Right lobe of liver (tissue), 6 donors: ENCODE data around the gene SRM. TPM values are rescaled to one million over a fixed set of nuclear protein-coding genes. Genes with fewer than 3 reads are reported as not detected.
"Not testable (repeated sequence)": the region's sequence is repeated elsewhere in the genome, so short reads cannot be mapped to it uniquely, and the experiment has no call there.

Experiments
- ATAC-seq, 4 donors: fragments of 200-7000 bp; cut with Tn5 transposase; one replicate each; pipeline ENCODE4 v1.9.1; 2020; ENCODE audit warnings: mild to moderate bottlenecking in 4 of 4, moderate library complexity in 4 of 4
- DNase-seq, 3 donors: peaks; one replicate each; pipeline ENCODE4 v3.0.0-alpha.2; 2020
- H3K27ac ChIP-seq, 3 donors: fragments of 200-600 bp; one replicate each; pipeline ENCODE4 v1.8.0; 2022
- H3K27me3 ChIP-seq, 2 donors: fragments of 200-600 bp; one replicate each; pipeline ENCODE4 v1.8.0; 2022
- H3K36me3 ChIP-seq, 4 donors: fragments of 200-600 bp; sonication (generic) in 1 of 4; one replicate each; pipeline versions ENCODE4 v1.5.1 to v1.8.0; 2017 to 2022; ENCODE audit warnings: control low read depth in 1 of 4
- H3K4me1 ChIP-seq, 4 donors: fragments of 200-600 bp; sonication (generic) in 1 of 4; one replicate each; pipeline versions ENCODE4 v1.5.1 to v1.8.0; 2017 to 2022; ENCODE audit warnings: control low read depth in 1 of 4
- H3K4me3 ChIP-seq, 3 donors: fragments of 200-600 bp; one replicate each; pipeline ENCODE4 v1.8.0; 2022
- H3K9me3 ChIP-seq, 4 donors: fragments of 200-600 bp; sonication (generic) in 1 of 4; one replicate each; pipeline versions ENCODE4 v1.5.1 to v1.8.0; 2017 to 2022; ENCODE audit warnings: control low read depth in 1 of 4
- CTCF ChIP-seq, 4 donors: fragments of 200-600 bp in 3 of 4; fragments of 450-650 bp in 1 of 4; IDR thresholded peaks; one replicate each; pipeline versions ENCODE4 v1.5.1 to v1.8.0; 2016 to 2022; ENCODE audit warnings: antibody characterized with exemption in 4 of 4, mild to moderate bottlenecking in 2 of 4
- POLR2A ChIP-seq: fragments of 450-650 bp; IDR thresholded peaks from one replicate; pipeline ENCODE4 v1.6.1; 2017; ENCODE audit warnings: antibody characterized with exemption, mild to moderate bottlenecking
- WGBS: methylation state at CpG from one replicate; pipeline ENCODE4 v1.1.6; 2018; ENCODE audit warnings: low coverage, low lambda C conversion rate; ENCODE audit not compliant: insufficient coverage; ENCODE audit errors: missing lambda C conversion rate; 5-methylcytosine and 5-hydroxymethylcytosine counted together
- intact Hi-C, 2 donors: fragments of 100-400 bp; cut with DNase I; formaldehyde crosslinking; loops; one replicate each; pipeline versions ENCODE4 v1.11.2 to v1.14.1; 2022
- total RNA-seq, 6 experiments: library from RNA; depleted of rRNA in 2 of 6; stranded (reverse); fragments of >200 nt in 2 of 6; fragmentation: NEBNext Ultra II Directional in 3 of 6; extraction: Animal tissue kit (Norgen Biotek cat#: 25700) in 3 of 6; gene quantifications; one replicate each; pipeline versions ENCODE4 v1.1.0 to v1.2.4, GENCODE V29; 2016 to 2023
- donor health status: DM: no; HTN: yes; CAD: no.
- donor health status: DM: no; HTN: no; CAD: no.
- donor health status: DM: no; HTN: no; CAD: no.
- donor health status: DM: no; HTN: yes; CAD: no.
- donor health status: DM: no; HTN: yes; CAD: no.

SRM gene
- total RNA-seq, 6 experiments from 2014 or later, result 24.3 to 72.8 (median 31.6) TPM

- Histone ChIP-seq H3K4me3 (no peak overlapping the region), H3K27me3 (no peaks in the 10 kb centered on the region), H3K27ac (no peak overlapping the region), H3K4me1 (peaks cover 0 to 11% (median 0%) of the 10 kb centered on the region in 4 donors), H3K36me3 (peaks cover 0 to 30% (median 11%) of the 10 kb centered on the region in 4 donors), H3K9me3 (no peaks in the 10 kb centered on the region)
- DNase-seq (peak in 1 of 3 donors; percentile 42), ATAC-seq (no peak)
- intact Hi-C loops, result no loop called here
- TF ChIP-seq POLR2A (no peak), CTCF (IDR thresholded peaks at IDR 0.05) (no peak)
- whole genome bisulfite sequencing, result 43% methylated on average over 3 of the region's 19 CpGs
Measured at GRCh38 chr1:11042995-11043874, 16.6 kb downstream of the SRM start.

- WGBS, result 87% methylated on average over 3 of the region's 3 CpGs
- DNase-seq (no peak), ATAC-seq (no peak)
- Histone ChIP-seq H3K9me3 (no peaks in the 10 kb centered on the region), H3K27me3 (no peaks in the 10 kb centered on the region), H3K36me3 (peaks cover 0 to 39% (median 15%) of the 10 kb centered on the region in 4 donors), H3K4me3 (no peak overlapping the region), H3K27ac (no peak overlapping the region), H3K4me1 (peaks cover 0 to 11% (median 0%) of the 10 kb centered on the region in 4 donors)
- TF ChIP-seq POLR2A, result no peak
- no peak for TF ChIP-seq CTCF (IDR thresholded peaks at IDR 0.05)
- intact Hi-C loops, result no loop called here
Measured at GRCh38 chr1:11042065-11042464, 17.8 kb downstream of the SRM start.

GRCh38 chr1:11041048-11041447 is 18.8 kb downstream of the SRM start:
- Histone ChIP-seq H3K36me3 (peaks cover 0 to 45% (median 17%) of the 10 kb centered on the region in 4 donors), H3K27ac (no peak overlapping the region), H3K27me3 (no peaks in the 10 kb centered on the region), H3K4me3 (no peak overlapping the region), H3K9me3 (no peaks in the 10 kb centered on the region), H3K4me1 (peaks cover 0 to 11% (median 0%) of the 10 kb centered on the region in 4 donors)
- no peak for DNase-seq
- TF ChIP-seq POLR2A (no peak), CTCF (IDR thresholded peaks at IDR 0.05) (no peak)
- no peak for ATAC-seq
- intact Hi-C loops, result no loop called here

GRCh38 chr1:11040105-11040429 is 19.8 kb downstream of the SRM start:
- H3K4me1 ChIP-seq, intact Hi-C loops, H3K27me3 ChIP-seq, ATAC-seq, H3K4me3 ChIP-seq, H3K27ac ChIP-seq, H3K9me3 ChIP-seq: not testable (repeated sequence)
- 77% methylated on average over 4 of the region's 7 CpGs for WGBS
- H3K36me3 ChIP-seq, result peaks cover 0 to 47% (median 12%) of the 10 kb centered on the region in 4 donors
- peak in 1 of 3 donors; percentile 24 for DNase-seq

GRCh38 chr1:11039351-11040104 is 20.3 kb downstream of the SRM start:
- WGBS, result 68% methylated on average over 2 of the region's 2 CpGs
- no peaks in the 10 kb centered on the region for H3K9me3 ChIP-seq
- intact Hi-C loops, result no loop called here
- H3K27me3 ChIP-seq, result no peaks in the 10 kb centered on the region
- DNase-seq (no peak), ATAC-seq (no peak)
- H3K4me3 ChIP-seq, result no peak overlapping the region
- peaks cover 0 to 49% (median 12%) of the 10 kb centered on the region in 4 donors for H3K36me3 ChIP-seq
- TF ChIP-seq POLR2A (no peak), CTCF (IDR thresholded peaks at IDR 0.05) (no peak)
- no peak overlapping the region for H3K27ac ChIP-seq
- H3K4me1 ChIP-seq, result no peaks in the 10 kb centered on the region
